Lung (tissue), 12 donors: ENCODE measurements around the gene SMIM10L1. TPM values are rescaled to one million over a fixed set of nuclear protein-coding genes. Genes with fewer than 3 reads are reported as not detected.

Experiments used
- ATAC-seq: fragments of 200-7000 bp; cut with Tn5 transposase; one replicate; pipeline ENCODE4 v1.9.1; 2020; ENCODE audit warnings: moderate number of reproducible peaks; ENCODE audit not compliant: insufficient read depth, low FRiP score
- DNase-seq, 3 donors: peaks; one replicate each; pipeline ENCODE4 v3.0.0-alpha.2; 2013 to 2017
- H3K27ac ChIP-seq, 2 donors: one replicate each; pipeline ENCODE4 v1.5.1; 2013; ENCODE audit warnings: mild to moderate bottlenecking in 2 of 2, moderate library complexity in 2 of 2, control low read depth in 1 of 2, inconsistent platforms in 1 of 2, low read depth in 1 of 2, low read length in 1 of 2
- H3K27me3 ChIP-seq, 3 donors: one replicate each; pipeline ENCODE4 v1.5.1; 2013; ENCODE audit warnings: low read length in 2 of 3; ENCODE audit not compliant: control insufficient read depth in 3 of 3, insufficient read depth in 3 of 3
- H3K36me3 ChIP-seq, 4 donors: one replicate each; pipeline ENCODE4 v1.5.1; 2013; ENCODE audit warnings: low read length in 4 of 4, mild to moderate bottlenecking in 1 of 4, moderate library complexity in 1 of 4; ENCODE audit not compliant: control insufficient read depth in 4 of 4, insufficient read depth in 4 of 4
- H3K4me1 ChIP-seq, 5 donors: one replicate each; pipeline ENCODE4 v1.5.1; 2013; ENCODE audit warnings: low read length in 5 of 5, mild to moderate bottlenecking in 2 of 5, moderate library complexity in 1 of 5; ENCODE audit not compliant: control insufficient read depth in 5 of 5, insufficient read depth in 5 of 5
- H3K4me3 ChIP-seq: one replicate; pipeline ENCODE4 v1.5.1; 2013; ENCODE audit warnings: mild to moderate bottlenecking, control low read depth, moderate library complexity
- H3K9ac ChIP-seq, 2 donors: one replicate each; pipeline ENCODE4 v1.5.1; 2013; ENCODE audit warnings: low read length in 2 of 2, control low read depth in 1 of 2; ENCODE audit not compliant: insufficient read depth in 1 of 2
- H3K9me3 ChIP-seq, 4 donors: one replicate each; pipeline ENCODE4 v1.5.1; 2013; ENCODE audit warnings: low read length in 3 of 4, mild to moderate bottlenecking in 1 of 4, moderate library complexity in 1 of 4; ENCODE audit not compliant: control insufficient read depth in 4 of 4, insufficient read depth in 3 of 4
- CTCF ChIP-seq: IDR thresholded peaks from 2 replicates; pipeline ENCODE4 v1.5.1; 2012; ENCODE audit warnings: mild to moderate bottlenecking; ENCODE audit errors: control extremely low read depth, extremely low read depth
- WGBS, 2 donors: extraction: QIAGEN DNeasy Blood & Tissue Kit; methylation state at CpG; one replicate each; pipeline ENCODE4 v1.1.7; 2013; 5-methylcytosine and 5-hydroxymethylcytosine counted together
- polyA plus RNA-seq, 2 donors: library from polyadenylated mRNA; stranded (reverse); fragments of 200-250 nt; gene quantifications; one replicate each; pipeline ENCODE4 v1.2.1, GENCODE V29; 2013
- total RNA-seq, 2 donors: library from RNA; depleted of rRNA in 1 of 2; stranded (reverse); fragments of >200 nt in 1 of 2; gene quantifications; one replicate each; pipeline ENCODE4 v1.2.1, GENCODE V29; 2014 to 2021
- donor health status: control.
- donor health status: control.
- donor health status: Bipolar disorder and iron deficiency.
- donor health status: healthy.
- donor health status: DM: yes; HTN: yes; CAD: no.

The SMIM10L1 gene
- total and polyA plus RNA-seq, 4 donors: 6.1 to 10.6 (median 9.4) TPM

- Histone ChIP-seq H3K9ac (no peak overlapping the region), H3K36me3 (no peaks in the 10 kb centered on the region), H3K9me3 (no peaks in the 10 kb centered on the region), H3K4me3 (no peak overlapping the region), H3K27ac (no peak overlapping the region), H3K27me3 (no peaks in the 10 kb centered on the region), H3K4me1 (peaks cover 0 to 14% (median 0%) of the 10 kb centered on the region in 5 donors)
- ATAC-seq: no peak
- no peak for TF ChIP-seq CTCF
- DNase-seq: no peak
- 98% methylated on average over 2 of the region's 2 CpGs for WGBS, 2 donors
Measured at GRCh38 chr12:11133162-11133561, 37.8 kb upstream of the SMIM10L1 start.

- Histone ChIP-seq H3K27ac (no peak overlapping the region), H3K4me3 (no peak overlapping the region), H3K36me3 (no peaks in the 10 kb centered on the region), H3K27me3 (no peaks in the 10 kb centered on the region), H3K4me1 (peaks cover 0 to 14% (median 0%) of the 10 kb centered on the region in 5 donors), H3K9me3 (no peaks in the 10 kb centered on the region), H3K9ac (no peak overlapping the region)
- TF ChIP-seq CTCF: no peak
- ATAC-seq: no peak
- 93 to 97% methylated on average over 2 of the region's 2 CpGs for WGBS, 2 donors
- no peak for DNase-seq
Measured at GRCh38 chr12:11133816-11134215, 37.2 kb upstream of the SMIM10L1 start.

- WGBS, 2 donors: 75 to 79% methylated on average over 3 of the region's 3 CpGs
- TF ChIP-seq CTCF: no peak
Measured at GRCh38 chr12:11134305-11134704, 36.7 kb upstream of the SMIM10L1 start, which contains the start of gene TAS2R30. TAS2R30 (minus strand) TSS chr12:11134644; CDS start chr12:11134244, 400 bp downstream.

GRCh38 chr12:11136075-11136474 is 34.9 kb upstream of the SMIM10L1 start:
- Histone ChIP-seq H3K9ac (no peak overlapping the region), H3K4me3 (no peak overlapping the region), H3K4me1 (peaks cover 0 to 9% (median 0%) of the 10 kb centered on the region in 5 donors), H3K27me3 (no peaks in the 10 kb centered on the region), H3K27ac (no peak overlapping the region), H3K36me3 (no peaks in the 10 kb centered on the region), H3K9me3 (peaks cover 0 to 2% (median 0%) of the 10 kb centered on the region in 4 donors)
- no peak for ATAC-seq
- no peak for TF ChIP-seq CTCF
- DNase-seq: no peak
- 64 to 68% methylated on average over 2 of the region's 2 CpGs for WGBS, 2 donors

More at GRCh38 chr12:11134305-11134704, 36.7 kb upstream of the SMIM10L1 start, which contains the start of gene TAS2R30:
- DNase-seq (no peak), ATAC-seq (no peak)
- no peaks in the 10 kb centered on the region for H3K9me3 ChIP-seq
- peaks cover 0 to 14% (median 0%) of the 10 kb centered on the region in 5 donors for H3K4me1 ChIP-seq
- H3K27ac ChIP-seq: no peak within 1 kb of the TSS
- H3K27me3 ChIP-seq: no peaks in the 10 kb centered on the region
- H3K4me3 ChIP-seq: no peak within 1 kb of the TSS
- no peak within 1 kb of the TSS for H3K9ac ChIP-seq
- no peaks in the 10 kb centered on the region for H3K36me3 ChIP-seq
